ENCODE measurements around the gene KRTAP5-6.
"Not testable (repeated sequence)": the region's sequence is repeated elsewhere in the genome, so short reads cannot be mapped to it uniquely, and the experiment has no call there.

Gene KRTAP5-6

DNA sequence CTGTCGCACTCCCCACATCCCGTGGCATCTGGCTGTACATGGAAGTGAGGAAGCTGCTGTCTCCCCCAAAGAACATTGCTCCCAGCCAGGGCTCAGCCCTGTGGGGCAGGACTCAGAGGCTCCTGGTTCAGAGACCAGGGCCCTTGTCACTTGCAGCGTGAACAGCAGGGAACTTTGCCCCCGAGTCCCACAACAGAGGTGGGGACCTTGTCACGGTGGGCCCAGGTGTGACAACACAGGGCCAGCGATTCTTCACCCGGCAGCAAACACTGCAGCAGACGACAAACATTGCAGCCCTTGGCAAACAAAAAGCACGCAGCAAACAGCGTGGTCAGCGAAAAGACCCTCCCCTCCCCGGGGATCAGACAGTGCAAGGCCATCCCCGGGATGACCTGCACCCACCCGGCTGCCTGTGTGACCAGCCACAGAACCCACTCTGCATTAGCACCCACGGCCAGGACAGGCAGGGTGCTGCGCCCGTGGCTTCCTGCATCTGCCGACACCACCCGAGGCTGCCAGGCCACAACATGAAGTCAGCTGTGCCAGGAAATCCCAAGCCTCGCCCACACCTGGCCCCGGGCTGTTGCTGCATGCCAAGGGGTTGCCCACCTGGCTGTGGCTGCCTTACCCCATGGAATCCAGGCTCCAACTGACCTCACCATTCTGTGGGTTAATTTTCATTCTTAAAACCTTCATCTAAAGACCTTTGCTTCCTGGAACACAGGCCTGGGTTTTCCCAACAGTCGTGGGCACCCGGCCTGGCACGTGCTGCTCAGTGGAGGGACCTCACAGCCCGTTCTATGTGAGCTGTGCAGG lies 35.3 kb upstream of the KRTAP5-6 start:
- DNase-seq (ENCODE audit: low read depth): not testable (repeated sequence)

DNA sequence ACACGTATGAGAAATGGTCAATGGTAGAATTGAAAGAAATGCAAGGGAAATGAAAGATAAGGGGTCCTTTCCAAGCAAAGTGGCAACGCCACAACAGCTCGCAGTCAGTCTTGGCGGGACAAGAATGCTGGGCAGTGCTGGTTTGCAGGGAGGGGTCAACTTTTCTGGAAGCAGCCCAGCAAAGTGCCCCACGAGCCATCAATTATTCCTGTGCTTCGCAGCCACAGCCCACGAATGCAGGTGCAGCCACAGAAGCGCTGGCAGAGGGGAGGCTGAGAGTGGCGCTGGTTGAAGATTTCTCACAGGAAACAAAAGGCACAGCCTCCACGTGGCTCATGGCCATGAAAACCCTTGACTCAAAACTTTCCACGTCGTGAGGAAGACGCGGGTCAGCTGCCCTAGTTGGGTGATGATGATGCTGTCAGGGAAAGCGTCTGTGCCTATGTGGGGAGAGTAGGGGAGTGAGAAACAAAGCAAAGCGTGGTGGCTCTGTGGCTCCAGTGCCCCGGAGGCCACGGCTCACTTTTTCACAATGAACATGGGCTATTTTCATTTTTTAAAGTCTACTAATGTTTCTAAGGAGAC lies 34.2 kb upstream of the KRTAP5-6 start:
- DNase-seq (ENCODE audit: low read depth): not testable (repeated sequence)

DNA sequence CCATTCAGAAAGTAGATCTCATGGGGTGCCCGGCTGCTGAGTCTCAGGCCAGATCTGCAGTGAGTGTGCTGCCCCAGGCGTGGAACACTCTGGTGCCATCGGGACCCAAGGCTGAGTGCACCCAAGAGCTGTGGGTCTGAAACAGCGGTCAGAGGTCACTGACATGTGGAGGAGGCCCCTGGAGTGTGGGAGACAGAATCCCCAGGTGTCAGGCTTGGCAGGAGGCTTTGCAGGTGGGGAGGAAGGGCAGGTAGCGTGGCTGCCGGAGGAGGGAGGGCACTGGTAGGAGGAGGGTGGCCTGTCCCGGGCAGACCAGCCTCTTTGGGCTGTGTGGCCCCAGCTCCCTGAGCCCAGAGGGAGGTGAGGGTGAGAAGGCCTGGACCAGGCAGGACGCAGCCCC lies 31.7 kb upstream of the KRTAP5-6 start:
- no peak for DNase-seq (ENCODE audit: low read depth)

DNA sequence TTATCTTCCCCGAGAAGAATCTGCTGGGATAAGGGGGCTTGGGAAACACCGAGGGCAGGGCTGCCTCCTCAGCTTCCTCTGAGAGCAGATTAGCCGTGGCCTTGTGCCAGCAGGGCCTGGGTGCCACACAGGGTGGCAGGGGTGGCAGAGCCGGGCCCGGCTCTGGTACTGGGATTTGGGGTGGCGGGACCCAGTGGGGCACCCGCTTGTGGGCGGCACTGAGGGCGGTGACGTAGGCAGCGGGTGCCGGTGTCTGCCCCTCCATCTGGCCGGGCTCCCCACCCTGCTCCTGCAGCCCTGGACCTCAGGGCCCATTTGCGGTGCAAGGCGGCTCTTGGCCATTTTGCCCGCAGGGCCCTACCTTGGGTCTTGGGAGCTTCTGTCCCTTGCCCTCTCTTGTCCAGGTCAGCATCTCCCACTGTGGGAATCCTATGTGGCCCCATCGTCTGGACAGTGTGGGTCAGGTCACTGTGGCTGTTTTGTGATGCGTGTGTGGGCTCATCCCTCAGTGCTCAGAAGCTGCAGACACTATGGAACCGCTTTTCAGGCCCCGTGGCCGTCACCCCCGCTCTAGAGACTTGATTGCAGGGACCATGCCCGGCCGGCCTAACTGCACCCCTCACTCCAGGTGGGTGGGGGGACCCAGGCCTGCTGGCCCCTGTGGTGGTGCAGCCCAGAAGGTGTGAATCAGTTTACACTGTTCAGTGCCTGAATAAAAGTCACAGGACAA lies 29.7 kb upstream of the KRTAP5-6 start:
- DNase-seq (ENCODE audit: low read depth): no peak

DNA sequence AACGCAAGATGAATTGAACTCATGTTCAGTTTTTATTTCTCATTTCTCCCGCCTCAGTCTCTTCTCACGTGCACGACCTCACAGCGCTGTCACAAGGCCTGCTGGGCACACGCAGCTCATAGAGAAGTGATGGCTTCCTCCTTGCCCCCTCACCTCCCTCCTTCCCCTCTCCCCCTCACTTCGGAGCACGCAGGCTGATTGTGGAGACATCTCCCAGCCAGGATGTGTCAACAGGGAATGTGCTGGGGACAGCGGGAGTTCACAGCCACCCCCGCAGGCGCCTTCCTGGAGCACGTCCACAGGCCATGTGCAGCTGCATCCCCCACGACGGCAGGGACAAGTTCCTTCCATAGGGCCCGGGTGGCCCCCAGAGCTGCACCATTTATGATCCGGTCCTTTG lies 29.1 kb upstream of the KRTAP5-6 start:
- DNase-seq (ENCODE audit: low read depth): no peak

DNA sequence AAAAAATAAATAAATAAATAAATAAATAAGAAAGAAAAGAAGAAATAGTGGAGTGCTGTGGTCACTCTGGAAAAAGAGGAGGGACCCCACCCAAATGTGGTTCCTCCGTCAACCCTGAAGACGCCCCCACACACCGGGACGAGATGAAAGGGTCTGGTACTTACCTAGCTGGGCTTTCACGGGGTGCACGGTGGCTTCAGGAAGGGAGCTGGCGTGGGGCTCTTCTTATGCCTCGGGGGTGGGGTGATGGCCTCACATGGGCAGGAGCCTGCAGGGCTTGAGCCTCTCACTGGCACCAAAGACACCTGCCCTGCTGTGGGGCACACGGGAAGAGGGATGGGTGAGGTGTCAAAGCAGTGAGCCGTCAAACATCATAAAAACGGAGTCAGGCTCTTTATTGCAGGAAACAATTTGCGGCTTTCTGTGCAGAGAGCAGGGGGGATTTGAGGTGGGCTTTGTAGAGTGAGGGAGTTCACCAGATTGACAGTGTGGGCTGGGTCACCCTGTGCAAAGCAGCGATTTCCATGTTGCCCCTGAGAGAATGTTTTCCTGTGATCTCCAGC lies 28.0 kb upstream of the KRTAP5-6 start:
- DNase-seq (ENCODE audit: low read depth): no peak

DNA sequence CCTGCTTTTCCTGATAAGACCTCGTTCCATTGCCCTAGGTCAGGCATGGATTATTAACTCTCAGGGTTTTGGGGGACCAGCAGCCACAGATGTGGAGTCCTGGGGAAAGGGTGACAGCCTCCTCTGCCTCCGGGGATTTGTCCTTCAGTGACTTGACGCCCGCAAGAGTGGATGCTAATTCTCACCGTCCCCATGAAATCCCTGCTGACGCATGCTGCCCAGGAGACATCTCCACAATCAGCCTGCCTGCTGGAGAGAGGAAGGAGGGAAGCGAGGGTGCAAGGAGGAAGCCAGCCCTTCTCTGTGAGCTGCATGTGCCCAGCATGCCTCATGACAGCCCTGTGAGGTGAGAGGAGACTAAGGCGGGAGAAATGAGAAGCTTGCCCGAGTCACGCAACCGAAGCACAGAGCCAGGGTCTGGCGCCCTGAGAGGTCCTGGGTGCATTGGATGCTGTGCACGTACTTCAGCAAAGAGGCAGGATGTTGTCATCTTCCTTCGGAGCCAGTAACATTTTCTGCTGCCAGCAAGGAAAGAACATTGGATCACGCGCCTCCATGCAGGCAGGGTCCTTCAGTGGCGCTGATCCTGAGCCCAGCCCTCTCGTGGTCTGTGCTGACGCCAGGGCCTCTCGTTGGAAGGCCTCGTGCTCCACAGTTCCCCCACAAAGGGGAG lies 27.3 kb upstream of the KRTAP5-6 start:
- DNase-seq (ENCODE audit: low read depth): no peak

DNA sequence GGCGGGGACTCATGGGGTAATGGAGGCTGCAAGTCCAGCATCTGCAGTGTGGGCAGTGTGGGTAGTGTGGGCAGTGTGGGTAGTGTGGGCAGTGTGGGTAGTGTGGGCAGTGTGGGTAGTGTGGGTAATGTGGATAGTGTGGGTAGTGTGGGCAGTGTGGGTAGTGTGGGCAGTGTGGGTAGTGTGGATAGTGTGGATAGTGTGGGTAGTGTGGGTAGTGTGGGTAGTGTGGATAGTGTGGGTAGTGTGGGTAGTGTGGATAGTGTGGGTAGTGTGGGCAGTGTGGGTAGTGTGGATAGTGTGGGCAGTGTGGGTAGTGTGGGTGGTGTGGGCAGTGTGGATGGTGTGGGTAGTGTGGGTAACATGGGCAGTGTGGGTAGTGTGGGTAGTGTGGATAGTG lies 26.5 kb upstream of the KRTAP5-6 start:
- not testable (repeated sequence) for DNase-seq (ENCODE audit: low read depth)

DNA sequence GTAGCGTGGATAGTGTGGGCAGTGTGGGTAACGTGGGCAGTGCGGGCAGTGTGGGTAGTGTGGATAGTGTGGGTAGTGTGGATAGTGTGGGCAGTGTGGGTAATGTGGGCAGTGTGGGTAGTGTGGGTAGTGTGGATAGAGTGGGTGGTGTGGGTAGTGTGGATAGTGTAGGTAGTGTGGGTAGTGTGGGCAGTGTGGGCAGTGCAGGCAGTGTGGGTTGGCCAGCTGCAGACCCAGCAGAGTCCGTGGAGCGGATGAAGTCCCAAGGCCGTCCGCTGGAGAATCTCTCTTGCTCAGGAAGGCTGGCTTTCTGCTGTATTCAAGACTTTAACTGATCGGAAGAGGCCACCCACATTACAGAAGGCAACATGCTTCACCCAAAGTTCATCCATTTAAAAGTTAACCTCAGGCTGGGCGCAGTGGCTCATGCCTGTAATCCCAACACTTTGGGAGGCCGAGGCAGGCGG lies 26.1 kb upstream of the KRTAP5-6 start:
- no peak for DNase-seq (ENCODE audit: low read depth)

DNA sequence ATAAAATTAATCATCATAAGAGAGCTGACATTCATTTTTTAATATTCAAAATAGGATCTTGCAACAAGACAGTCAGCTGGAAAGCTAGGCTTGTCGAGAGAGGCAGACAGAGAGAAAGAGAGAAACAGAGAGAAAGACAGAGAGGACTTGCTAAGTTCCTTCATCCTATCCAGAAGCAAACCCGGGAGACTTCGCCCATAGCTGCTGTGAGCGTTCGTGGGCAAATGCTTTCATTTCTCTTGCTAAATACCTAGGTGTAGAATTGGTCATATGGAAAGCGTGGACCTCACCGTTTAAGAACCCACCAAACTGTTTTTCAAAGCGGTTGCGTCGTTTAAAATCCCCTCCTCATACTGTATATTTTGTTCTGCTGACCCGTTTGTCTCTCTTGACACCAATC lies 25.3 kb upstream of the KRTAP5-6 start:
- no peak for DNase-seq (ENCODE audit: low read depth)

DNA sequence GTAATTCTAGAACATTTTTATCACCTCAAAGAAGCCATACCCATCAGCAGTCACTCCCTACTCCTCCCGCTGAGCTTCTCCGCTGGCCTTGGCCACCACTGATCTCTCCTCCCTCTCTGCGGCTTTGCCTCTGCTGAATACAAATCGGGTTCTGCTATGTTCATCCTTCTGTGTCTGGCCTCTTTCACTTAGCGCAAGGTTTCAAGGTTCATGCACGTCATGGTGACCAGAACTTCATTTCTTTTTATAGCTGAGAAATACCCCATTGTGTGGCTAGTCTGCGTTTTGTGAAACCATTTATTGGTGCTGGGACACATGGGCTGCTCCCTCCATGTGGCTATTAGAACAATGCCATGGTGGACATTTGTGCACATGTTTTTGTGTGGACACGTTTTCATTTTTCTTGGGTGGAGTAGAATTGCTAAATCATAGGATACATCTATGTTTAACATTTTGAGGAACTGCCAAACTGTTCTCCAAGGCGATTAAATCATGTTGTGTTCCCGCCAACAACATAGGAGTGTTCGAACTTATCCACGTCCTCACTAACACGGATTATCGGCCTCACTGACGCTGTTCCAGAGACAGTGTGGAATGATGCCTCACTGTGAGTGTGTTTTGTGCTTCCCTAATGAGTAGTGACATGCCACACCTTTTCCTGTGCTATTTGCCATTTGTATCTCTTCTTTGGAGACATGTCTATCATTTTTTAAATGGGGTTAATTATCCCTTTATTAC lies 24.2 kb upstream of the KRTAP5-6 start:
- DNase-seq (ENCODE audit: low read depth): no peak

DNA sequence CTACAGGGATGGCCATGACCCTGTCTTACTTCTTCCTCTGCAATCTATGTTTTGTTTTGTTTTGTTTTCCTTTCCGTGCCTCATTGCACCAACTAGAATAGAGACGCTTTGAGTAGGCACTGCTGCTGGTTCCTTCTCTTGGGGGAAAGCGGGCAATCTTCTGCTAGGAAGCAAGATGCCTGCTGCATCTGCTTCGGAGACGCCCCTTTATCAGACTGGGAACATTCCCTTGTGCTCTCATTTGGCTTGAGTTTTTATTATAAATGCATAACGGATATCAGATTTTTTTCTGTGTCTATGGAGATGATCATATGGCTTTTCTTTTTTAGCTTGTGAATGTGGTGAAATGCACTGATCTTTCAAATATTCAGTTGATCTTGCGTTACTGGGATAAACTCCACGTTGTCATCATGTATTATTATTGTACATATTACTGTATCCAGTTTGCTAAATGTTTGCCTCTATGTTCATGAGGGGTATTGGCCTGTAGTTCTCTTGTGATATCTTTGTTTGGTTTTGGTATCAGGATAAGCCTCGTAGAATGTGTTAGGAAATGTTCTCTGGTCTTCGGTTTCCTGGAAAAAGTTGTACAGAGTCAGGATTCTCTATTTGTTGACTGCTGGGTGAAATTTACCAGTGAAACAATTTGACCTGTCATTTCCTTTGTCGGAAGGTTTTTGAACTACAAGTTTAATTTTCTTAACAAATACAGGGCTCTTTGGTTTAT lies 23.4 kb upstream of the KRTAP5-6 start:
- no peak for DNase-seq (ENCODE audit: low read depth)

DNA sequence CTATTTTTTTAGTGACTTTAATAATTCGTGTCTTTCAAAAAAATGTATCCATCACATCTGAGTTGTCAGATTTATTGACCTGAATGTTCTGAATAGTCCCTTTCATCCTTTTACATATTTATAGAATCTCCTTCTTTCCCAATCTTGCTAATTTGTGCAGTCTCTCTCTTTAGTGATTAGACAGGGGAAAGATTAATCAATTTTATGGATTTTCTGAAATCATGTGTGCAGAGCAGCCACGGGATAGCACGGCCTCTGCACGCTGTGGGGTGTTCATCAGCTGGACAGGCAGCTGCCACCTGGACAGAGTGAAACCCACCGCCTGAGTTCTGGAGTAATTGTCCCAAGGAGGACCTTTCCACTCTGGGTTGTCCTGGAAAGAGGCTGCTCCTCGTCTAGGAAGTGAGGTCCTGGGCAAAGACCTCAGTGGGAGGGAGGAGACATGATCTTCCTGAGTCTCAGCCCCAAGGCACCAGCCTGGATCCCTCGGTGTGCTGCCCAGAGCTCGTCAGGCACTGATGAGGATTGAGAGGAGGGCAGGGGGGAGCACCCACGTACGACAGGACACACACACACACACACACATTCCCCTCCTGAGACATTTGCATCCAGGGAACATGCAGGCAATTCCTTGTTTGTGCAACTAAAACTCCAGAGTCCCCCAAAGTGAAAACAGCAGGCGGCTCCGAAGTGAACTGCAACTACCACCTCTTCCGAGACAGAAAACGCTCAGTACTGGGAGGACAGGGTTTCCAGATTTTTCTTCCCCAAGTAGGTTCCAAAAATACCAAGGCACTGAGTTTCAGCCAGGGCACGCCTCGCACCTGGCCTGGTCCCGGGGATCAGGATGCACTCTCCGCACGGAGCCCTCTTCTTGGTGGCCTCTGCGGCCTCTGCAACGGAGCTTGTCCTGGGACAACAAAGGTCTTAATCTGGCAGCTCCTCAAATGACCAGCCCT lies 22.5 kb upstream of the KRTAP5-6 start:
- DNase-seq (ENCODE audit: low read depth): no peak

DNA sequence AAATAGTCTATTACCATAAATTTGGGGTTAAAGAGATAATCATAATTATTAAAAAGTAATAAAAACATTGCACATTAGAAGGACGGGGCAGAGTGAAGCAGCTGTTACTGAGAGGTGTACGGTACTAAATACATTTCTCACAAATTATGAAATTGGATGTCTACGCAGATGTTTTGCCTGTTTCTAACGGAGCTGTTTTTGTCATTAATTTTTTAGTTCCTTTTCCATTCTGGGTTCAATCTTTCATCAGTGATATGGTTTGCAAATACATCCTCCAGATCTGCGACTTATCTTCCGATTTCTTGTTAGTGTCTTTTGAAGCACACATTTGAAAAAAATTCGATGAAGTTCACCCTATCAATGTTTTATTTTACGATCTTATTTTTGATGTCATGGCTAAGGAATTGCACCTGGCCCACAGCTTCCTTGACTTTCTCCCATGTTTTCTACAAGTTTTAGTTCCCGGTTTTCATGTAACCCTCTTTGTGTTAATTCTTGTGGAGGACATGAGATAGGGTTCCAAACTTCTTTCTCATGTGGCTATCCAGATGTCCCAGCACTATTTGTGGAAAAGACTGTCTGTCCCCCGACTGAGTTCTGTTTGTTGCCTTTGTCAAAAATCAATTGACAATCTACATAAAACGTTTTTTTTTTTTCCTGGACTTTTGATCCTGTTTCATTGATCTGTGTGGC lies 21.3 kb upstream of the KRTAP5-6 start:
- no peak for DNase-seq (ENCODE audit: low read depth)

DNA sequence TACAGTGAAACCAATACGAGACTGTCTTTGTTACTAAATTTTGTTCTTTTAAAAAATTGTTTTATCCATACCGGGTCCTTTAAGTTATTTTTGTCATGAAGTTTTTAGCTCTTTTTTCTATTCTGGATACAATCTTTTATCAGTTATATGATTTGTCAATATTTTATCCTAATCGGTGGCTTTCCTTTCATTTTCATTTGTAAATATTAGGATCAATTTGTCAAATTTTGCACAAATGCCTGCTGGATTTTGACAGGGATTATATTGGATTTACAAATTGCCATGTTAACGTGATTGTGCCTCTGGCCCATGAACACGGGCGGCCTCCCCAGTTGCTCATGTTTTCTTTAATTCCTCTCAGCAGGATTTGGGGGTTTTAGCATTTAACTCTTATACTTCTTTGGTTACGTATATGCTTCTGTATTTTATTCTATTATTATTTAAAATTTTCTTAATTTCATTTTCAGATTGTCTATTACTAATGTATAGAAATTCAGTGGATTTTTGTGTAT lies 20.7 kb upstream of the KRTAP5-6 start:
- no peak for DNase-seq (ENCODE audit: low read depth)

DNA sequence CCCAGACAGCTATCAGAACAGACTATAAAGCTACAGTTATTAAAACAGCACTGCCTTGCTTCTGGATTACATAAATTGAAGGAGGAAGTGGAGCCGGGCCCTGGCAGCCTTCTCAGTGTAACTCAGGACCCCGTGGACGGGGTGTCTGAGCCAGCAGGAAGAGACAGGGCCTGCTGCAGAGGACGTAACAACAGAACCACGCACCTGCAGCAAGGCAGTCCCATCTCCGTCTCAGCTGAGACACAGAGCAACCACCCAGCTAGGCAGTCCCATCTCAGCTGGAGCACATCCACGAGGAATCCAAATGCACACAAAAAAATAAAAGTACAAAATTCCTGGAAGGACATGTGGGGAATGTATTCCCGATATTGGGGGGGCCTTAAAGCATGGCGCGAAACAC lies 17.1 kb upstream of the KRTAP5-6 start:
- no peak for DNase-seq (ENCODE audit: low read depth)

DNA sequence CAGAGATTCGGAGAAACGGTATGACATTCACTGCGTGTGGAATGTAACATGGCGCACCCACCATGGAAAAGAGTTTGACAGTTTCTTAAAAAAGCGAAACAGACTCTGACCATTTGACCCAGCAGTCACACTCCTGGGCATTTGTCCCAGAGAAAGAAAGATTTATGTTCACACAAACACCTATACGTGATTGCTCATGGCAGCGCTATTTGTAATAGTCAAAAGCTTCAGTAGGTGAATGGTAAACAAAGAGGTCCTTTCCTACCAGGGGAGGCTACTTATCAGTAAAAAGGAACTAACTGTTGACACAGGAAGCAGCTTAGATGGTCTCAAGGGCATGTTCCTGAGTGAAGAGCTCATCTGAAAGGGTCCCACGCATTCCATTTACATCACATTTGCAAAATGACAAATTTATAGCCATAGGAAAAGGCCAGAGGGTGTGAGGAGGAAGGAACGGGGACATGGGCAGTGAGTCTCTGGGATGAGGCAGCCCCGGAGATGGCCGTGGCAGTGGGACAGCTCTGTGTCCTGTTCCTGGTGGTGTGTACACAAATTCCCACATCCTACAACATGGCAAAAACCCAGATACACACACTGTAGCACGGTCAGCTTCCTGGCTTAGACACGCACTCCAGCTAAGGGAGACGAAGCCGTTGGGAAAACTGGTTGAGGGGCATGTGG lies 14.6 kb upstream of the KRTAP5-6 start:
- no peak for DNase-seq (ENCODE audit: low read depth)

DNA sequence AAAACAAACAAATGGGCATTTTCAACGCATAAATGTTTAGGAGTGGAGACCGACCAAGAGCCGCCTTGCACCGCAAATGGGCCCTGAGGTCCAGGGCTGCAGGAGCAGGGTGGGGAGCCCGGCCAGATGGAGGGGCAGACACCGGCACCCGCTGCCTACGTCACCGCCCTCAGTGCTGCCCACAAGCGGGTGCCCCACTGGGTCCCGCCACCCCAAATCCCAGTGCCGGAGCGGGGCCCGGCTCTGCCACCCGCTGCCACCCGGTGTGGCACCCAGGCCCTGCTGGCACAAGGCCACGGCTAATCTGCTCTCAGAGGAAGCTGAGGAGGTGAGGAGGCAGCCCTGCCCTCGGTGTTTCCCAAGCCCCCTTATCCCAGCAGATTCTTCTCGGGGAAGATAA lies 13.8 kb upstream of the KRTAP5-6 start:
- not testable (repeated sequence) for DNase-seq (ENCODE audit: low read depth)
